Tibial artery (tissue), 4 donors: Measurements from ENCODE around the gene COL8A2.

Experiments used
- DNase-seq, 2 donors: peaks; one replicate each; pipeline ENCODE4 v3.0.0-alpha.2; 2019
- H3K27ac ChIP-seq, 2 donors: fragments of 200-600 bp; sonication (generic) in 1 of 2; 1 replicate in 1 of 2; 2 replicates in 1 of 2; pipeline ENCODE4 v1.5.1; 2018 to 2019; ENCODE audit warnings: mild to moderate bottlenecking in 1 of 2
- H3K27me3 ChIP-seq, 2 donors: fragments of 200-600 bp; sonication (generic) in 1 of 2; one replicate each; pipeline versions ENCODE4 v1.5.1 to v1.6.0; 2016 to 2019
- H3K36me3 ChIP-seq, 3 donors: fragments of 200-600 bp; sonication (generic) in 2 of 3; one replicate each; pipeline ENCODE4 v1.5.1; 2016 to 2019; ENCODE audit warnings: mild to moderate bottlenecking in 2 of 3
- H3K4me1 ChIP-seq, 4 donors: fragments of 200-600 bp; sonication (generic) in 2 of 4; 1 replicate in 3 of 4; 2 replicates in 1 of 4; pipeline ENCODE4 v1.5.1; 2016 to 2019
- H3K4me3 ChIP-seq, 2 donors: fragments of 200-600 bp; sonication (generic) in 1 of 2; 1 replicate in 1 of 2; 2 replicates in 1 of 2; pipeline ENCODE4 v1.5.1; 2018 to 2019; ENCODE audit warnings: mild to moderate bottlenecking in 2 of 2
- H3K9me3 ChIP-seq, 3 donors: fragments of 200-600 bp; sonication (generic) in 1 of 3; one replicate each; pipeline ENCODE4 v1.5.1; 2016 to 2019
- CTCF ChIP-seq, 2 experiments: fragments of 200-600 bp in 1 of 2; fragments of 450-650 bp in 1 of 2; IDR thresholded peaks; one replicate each; pipeline ENCODE4 v1.5.1; 2017 to 2019; ENCODE audit warnings: antibody characterized with exemption in 2 of 2, mild to moderate bottlenecking in 1 of 2, moderate library complexity in 1 of 2
- intact Hi-C: fragments of 100-400 bp; cut with DNase I; formaldehyde crosslinking; loops from one replicate; pipeline ENCODE4 v1.15.0; 2023; ENCODE audit warnings: low total_unique reads

Gene COL8A2

GRCh38 chr1:36168514-36168913 is 43.5 kb upstream of the COL8A2 start:
- Histone ChIP-seq H3K27ac (peak overlapping the region; percentile 28 to 100), H3K36me3 (peaks cover 27 to 44% (median 39%) of the 10 kb centered on the region in 3 donors), H3K27me3 (no peaks in the 10 kb centered on the region), H3K4me1 (peaks cover 0 to 70% (median 47%) of the 10 kb centered on the region in 4 donors), H3K4me3 (no peak overlapping the region), H3K9me3 (no peaks in the 10 kb centered on the region)
- intact Hi-C loops: no loop called here
- DNase-seq: no peak
- TF ChIP-seq CTCF (IDR thresholded peaks at IDR 0.05): no peak

- no peak overlapping the region for H3K4me3 ChIP-seq
Observed at GRCh38 chr1:36166938-36167905, 42.2 kb upstream of the COL8A2 start.

DNA sequence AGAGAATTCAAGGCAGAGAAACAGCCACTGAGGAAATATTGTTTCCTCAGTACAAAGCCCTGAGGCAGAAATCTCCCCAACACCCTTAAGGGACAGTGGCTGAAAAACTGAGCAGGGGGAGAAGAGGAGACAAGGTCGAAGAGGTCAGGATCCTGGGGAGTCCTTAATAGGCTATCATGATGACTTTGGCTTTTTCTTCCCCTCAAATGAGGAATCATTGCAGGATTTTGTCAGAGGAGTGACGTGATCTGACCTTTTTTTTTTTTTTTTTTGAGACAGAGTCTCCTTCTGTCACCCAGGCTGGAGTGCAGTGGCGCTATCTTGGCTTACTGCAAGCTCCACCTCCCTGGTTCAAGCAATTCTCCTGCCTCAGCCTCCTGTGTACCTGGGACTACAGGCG is 41.1 kb upstream of the COL8A2 start:
- intact Hi-C loops: no loop called here
- no peak for DNase-seq
- TF ChIP-seq CTCF (IDR thresholded peaks at IDR 0.05): no peak
- peak overlapping the region; percentile 60 to 100 for H3K27ac ChIP-seq
- H3K36me3 ChIP-seq: peaks cover 3 to 20% (median 15%) of the 10 kb centered on the region in 3 donors
- H3K9me3 ChIP-seq: no peaks in the 10 kb centered on the region
- H3K4me3 ChIP-seq: no peak overlapping the region
- H3K4me1 ChIP-seq: peaks cover 0 to 93% (median 67%) of the 10 kb centered on the region in 4 donors
- H3K27me3 ChIP-seq: no peaks in the 10 kb centered on the region

More at GRCh38 chr1:36166938-36167905, 42.2 kb upstream of the COL8A2 start:
- peaks cover 0 to 82% (median 56%) of the 10 kb centered on the region in 4 donors for H3K4me1 ChIP-seq
- peaks cover 14 to 31% (median 26%) of the 10 kb centered on the region in 3 donors for H3K36me3 ChIP-seq
- intact Hi-C loops: no loop called here
- no peaks in the 10 kb centered on the region for H3K27me3 ChIP-seq
- peak overlapping the region; percentile 41 to 100 for H3K27ac ChIP-seq
- no peaks in the 10 kb centered on the region for H3K9me3 ChIP-seq
- TF ChIP-seq CTCF (IDR thresholded peaks at IDR 0.05): no peak
- no peak for DNase-seq

DNA sequence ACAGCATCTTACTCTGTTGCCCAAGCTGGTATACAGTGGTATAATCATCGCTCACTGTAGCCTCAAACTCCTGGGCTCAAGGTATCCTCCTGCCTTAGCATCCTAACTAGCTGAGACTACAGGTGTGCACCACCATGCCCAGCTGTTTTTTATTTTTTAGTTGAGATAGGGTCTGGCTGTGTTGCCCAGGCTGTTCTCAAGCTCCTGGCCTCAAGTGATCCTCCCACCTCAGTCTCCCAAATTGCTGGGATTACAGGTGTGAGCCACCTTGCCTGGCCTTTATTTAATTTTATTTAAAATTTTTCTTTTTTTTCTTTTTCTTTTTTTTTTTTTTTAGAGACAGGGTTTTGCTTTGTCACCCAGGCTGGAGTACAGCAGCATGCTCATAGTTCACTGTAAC is 40.1 kb upstream of the COL8A2 start:
- intact Hi-C loops: no loop called here
- Histone ChIP-seq H3K4me1 (peaks cover 0 to 97% (median 71%) of the 10 kb centered on the region in 4 donors), H3K27ac (peak overlapping the region in 1 of 2 donors; percentile 100), H3K9me3 (no peaks in the 10 kb centered on the region), H3K36me3 (peaks cover 0 to 10% (median 9%) of the 10 kb centered on the region in 3 donors), H3K27me3 (no peaks in the 10 kb centered on the region), H3K4me3 (no peak overlapping the region)
- DNase-seq: no peak
- no peak for TF ChIP-seq CTCF (IDR thresholded peaks at IDR 0.05)

DNA sequence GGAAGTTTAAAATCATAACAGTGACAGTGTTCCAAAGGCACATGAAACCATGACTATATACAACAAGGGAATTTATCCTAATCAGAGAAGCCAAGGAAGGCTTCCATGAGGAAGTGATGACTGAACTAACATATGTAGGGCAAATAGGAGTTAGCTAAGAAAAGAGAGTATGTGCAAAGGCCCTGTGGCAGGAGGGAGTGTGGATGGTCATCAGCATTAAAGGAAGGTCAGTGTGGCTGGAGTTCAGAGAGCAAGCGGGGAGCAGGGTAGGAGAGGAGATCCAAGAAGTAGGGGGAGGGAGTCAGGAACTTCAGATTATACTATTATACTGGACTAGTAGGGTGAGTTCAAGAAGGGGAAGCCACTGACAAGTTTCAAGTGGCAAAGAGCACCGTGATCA is 39.3 kb upstream of the COL8A2 start:
- TF ChIP-seq CTCF (IDR thresholded peaks at IDR 0.05): no peak
- H3K27ac ChIP-seq: peak overlapping the region; percentile 21 to 100
- H3K4me1 ChIP-seq: peaks cover 0 to 97% (median 78%) of the 10 kb centered on the region in 4 donors

More for the DNA sequence above, 39.3 kb upstream of the COL8A2 start:
- Histone ChIP-seq H3K4me3 (no peak overlapping the region), H3K9me3 (no peaks in the 10 kb centered on the region), H3K27me3 (no peaks in the 10 kb centered on the region), H3K36me3 (peaks cover 0 to 10% (median 9%) of the 10 kb centered on the region in 3 donors)
- intact Hi-C loops: no loop called here
- no peak for DNase-seq
